Lung (tissue), 12 donors: Measurements from ENCODE around the gene SCYL3. TPM values are rescaled to one million over a fixed set of nuclear protein-coding genes. Genes with fewer than 3 reads are reported as not detected.

Experiments
- ATAC-seq: fragments of 200-7000 bp; cut with Tn5 transposase; one replicate; pipeline ENCODE4 v1.9.1; 2020; ENCODE audit warnings: moderate number of reproducible peaks; ENCODE audit not compliant: insufficient read depth, low FRiP score
- DNase-seq, 3 donors: peaks; one replicate each; pipeline ENCODE4 v3.0.0-alpha.2; 2013 to 2017
- H3K27ac ChIP-seq, 2 donors: one replicate each; pipeline ENCODE4 v1.5.1; 2013; ENCODE audit warnings: mild to moderate bottlenecking in 2 of 2, moderate library complexity in 2 of 2, control low read depth in 1 of 2, inconsistent platforms in 1 of 2, low read depth in 1 of 2, low read length in 1 of 2
- H3K27me3 ChIP-seq, 3 donors: one replicate each; pipeline ENCODE4 v1.5.1; 2013; ENCODE audit warnings: low read length in 2 of 3; ENCODE audit not compliant: control insufficient read depth in 3 of 3, insufficient read depth in 3 of 3
- H3K36me3 ChIP-seq, 4 donors: one replicate each; pipeline ENCODE4 v1.5.1; 2013; ENCODE audit warnings: low read length in 4 of 4, mild to moderate bottlenecking in 1 of 4, moderate library complexity in 1 of 4; ENCODE audit not compliant: control insufficient read depth in 4 of 4, insufficient read depth in 4 of 4
- H3K4me1 ChIP-seq, 5 donors: one replicate each; pipeline ENCODE4 v1.5.1; 2013; ENCODE audit warnings: low read length in 5 of 5, mild to moderate bottlenecking in 2 of 5, moderate library complexity in 1 of 5; ENCODE audit not compliant: control insufficient read depth in 5 of 5, insufficient read depth in 5 of 5
- H3K4me3 ChIP-seq: one replicate; pipeline ENCODE4 v1.5.1; 2013; ENCODE audit warnings: mild to moderate bottlenecking, control low read depth, moderate library complexity
- H3K9ac ChIP-seq, 2 donors: one replicate each; pipeline ENCODE4 v1.5.1; 2013; ENCODE audit warnings: low read length in 2 of 2, control low read depth in 1 of 2; ENCODE audit not compliant: insufficient read depth in 1 of 2
- H3K9me3 ChIP-seq, 4 donors: one replicate each; pipeline ENCODE4 v1.5.1; 2013; ENCODE audit warnings: low read length in 3 of 4, mild to moderate bottlenecking in 1 of 4, moderate library complexity in 1 of 4; ENCODE audit not compliant: control insufficient read depth in 4 of 4, insufficient read depth in 3 of 4
- whole genome bisulfite sequencing, 2 donors: extraction: QIAGEN DNeasy Blood & Tissue Kit; methylation state at CpG; one replicate each; pipeline ENCODE4 v1.1.7; 2013; 5-methylcytosine and 5-hydroxymethylcytosine counted together
- polyA plus RNA-seq, 2 donors: library from polyadenylated mRNA; stranded (reverse); fragments of 200-250 nt; gene quantifications; one replicate each; pipeline ENCODE4 v1.2.1, GENCODE V29; 2013
- total RNA-seq, 2 donors: library from RNA; depleted of rRNA in 1 of 2; stranded (reverse); fragments of >200 nt in 1 of 2; gene quantifications; one replicate each; pipeline ENCODE4 v1.2.1, GENCODE V29; 2014 to 2021
- TF ChIP-seq, protein P1 (sequence below): IDR thresholded peaks from 2 replicates; pipeline ENCODE4 v1.5.1; 2012; ENCODE audit warnings: mild to moderate bottlenecking; ENCODE audit errors: control extremely low read depth, extremely low read depth
- donor health status: control.
- donor health status: control.
- donor health status: Bipolar disorder and iron deficiency.
- donor health status: healthy.
- donor health status: DM: yes; HTN: yes; CAD: no.

Gene SCYL3
- total and polyA plus RNA-seq, 4 donors, result 3.8 to 16.0 (median 7.6) TPM

DNA sequence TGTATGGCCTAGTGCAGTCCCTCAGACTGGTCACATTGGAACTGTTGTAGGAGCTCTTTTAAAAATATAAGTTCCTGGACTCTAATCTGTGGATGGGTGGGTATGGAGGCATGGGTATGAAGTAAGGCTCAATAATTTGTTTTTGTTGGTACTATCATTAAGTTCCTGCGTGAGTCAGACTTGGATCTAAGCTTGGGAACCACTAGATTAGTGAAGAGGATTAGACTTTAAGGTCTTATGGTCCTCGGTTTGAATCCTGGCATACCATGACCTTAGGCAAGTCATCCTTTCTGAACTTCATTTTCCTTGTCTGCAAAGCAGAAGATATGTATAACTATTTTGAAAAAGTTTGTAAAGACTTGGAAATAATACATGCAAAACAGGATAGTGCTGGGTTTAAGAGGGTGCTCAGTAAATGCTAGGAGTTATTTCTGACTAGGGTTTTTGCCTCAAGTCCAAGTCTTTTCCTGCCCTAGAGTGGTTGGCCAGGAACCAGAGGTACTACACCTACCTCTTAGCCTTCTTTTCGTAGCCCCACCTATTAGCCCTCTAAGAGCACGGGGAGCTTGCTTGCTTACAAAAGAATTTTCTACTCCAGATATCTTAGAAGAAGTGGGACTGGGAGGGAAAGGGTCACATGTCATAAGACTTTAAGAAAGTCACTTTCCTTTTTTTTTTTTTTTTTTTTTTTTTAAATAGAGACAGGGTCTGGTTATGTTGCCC, 60.4 kb downstream of the SCYL3 start:
- Histone ChIP-seq H3K9me3 (no peaks in the 10 kb centered on the region), H3K36me3 (peaks cover 0 to 25% (median 12%) of the 10 kb centered on the region in 4 donors), H3K27me3 (no peaks in the 10 kb centered on the region), H3K27ac (no peak overlapping the region), H3K9ac (no peak overlapping the region), H3K4me1 (no peaks in the 10 kb centered on the region), H3K4me3 (no peak overlapping the region)
- peak in 1 of 3 donors; percentile 28 for DNase-seq
- TF ChIP-seq, protein P1, sequence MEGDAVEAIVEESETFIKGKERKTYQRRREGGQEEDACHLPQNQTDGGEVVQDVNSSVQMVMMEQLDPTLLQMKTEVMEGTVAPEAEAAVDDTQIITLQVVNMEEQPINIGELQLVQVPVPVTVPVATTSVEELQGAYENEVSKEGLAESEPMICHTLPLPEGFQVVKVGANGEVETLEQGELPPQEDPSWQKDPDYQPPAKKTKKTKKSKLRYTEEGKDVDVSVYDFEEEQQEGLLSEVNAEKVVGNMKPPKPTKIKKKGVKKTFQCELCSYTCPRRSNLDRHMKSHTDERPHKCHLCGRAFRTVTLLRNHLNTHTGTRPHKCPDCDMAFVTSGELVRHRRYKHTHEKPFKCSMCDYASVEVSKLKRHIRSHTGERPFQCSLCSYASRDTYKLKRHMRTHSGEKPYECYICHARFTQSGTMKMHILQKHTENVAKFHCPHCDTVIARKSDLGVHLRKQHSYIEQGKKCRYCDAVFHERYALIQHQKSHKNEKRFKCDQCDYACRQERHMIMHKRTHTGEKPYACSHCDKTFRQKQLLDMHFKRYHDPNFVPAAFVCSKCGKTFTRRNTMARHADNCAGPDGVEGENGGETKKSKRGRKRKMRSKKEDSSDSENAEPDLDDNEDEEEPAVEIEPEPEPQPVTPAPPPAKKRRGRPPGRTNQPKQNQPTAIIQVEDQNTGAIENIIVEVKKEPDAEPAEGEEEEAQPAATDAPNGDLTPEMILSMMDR, result no peak
- WGBS, 2 donors, result 53 to 83% methylated on average over 4 of the region's 4 CpGs
- ATAC-seq, result peak; percentile 41

DNA sequence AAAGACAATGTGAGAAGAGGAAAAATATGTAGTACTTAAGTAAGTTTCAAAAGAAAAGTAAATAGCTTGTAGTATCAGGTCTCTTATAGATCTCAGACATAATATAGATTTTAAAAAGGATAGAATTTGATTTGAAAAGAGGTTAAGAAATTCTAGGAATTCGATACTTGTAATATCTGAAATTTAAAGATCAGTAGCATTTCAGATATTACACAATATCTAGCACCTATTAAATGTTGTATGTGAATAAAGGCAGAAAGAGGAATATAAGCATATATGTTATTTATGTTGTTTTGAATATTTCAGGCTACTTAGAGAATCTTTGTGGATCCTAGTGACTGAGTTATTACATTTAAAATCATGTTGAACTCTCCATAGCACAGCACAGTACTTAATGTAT, 64.0 kb downstream of the SCYL3 start:
- 98 to 100% methylated on average over 1 of the region's 1 CpG for WGBS, 2 donors
- Histone ChIP-seq H3K27me3 (no peaks in the 10 kb centered on the region), H3K4me3 (no peak overlapping the region), H3K9me3 (no peaks in the 10 kb centered on the region), H3K27ac (no peak overlapping the region), H3K9ac (no peak overlapping the region), H3K36me3 (peaks cover 2 to 28% (median 14%) of the 10 kb centered on the region in 4 donors), H3K4me1 (no peaks in the 10 kb centered on the region)
- DNase-seq (no peak), ATAC-seq (no peak)
- TF ChIP-seq, protein P1, result no peak

DNA sequence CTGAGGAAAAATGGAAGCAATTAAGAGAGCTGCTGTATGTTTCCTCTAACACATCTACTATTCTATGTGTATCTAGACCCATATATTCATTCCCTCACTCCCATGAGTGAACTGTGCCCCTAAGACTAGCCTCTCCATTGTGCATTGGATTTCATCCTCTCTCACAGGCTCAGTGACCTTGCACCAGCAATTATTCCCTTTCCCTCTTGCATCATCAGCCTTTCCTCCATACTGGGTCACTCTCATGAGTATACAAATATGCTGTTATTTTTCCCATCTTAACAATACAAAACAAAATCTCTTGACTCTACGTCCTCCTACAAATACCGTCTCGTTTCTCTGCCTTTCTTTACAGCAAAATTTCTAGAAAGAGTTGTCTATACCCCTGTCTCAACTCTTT, 69.5 kb downstream of the SCYL3 start:
- TF ChIP-seq, protein P1, result no peak
- WGBS, 2 donors, result 96 to 97% methylated on average over 3 of the region's 3 CpGs
- Histone ChIP-seq H3K9ac (no peak overlapping the region), H3K27ac (no peak overlapping the region), H3K27me3 (no peaks in the 10 kb centered on the region), H3K4me3 (no peak overlapping the region), H3K9me3 (no peaks in the 10 kb centered on the region), H3K4me1 (no peaks in the 10 kb centered on the region), H3K36me3 (peaks cover 3 to 16% (median 8%) of the 10 kb centered on the region in 4 donors)
- DNase-seq (no peak), ATAC-seq (no peak)
